Mesenchymal stem cell (in vitro differentiated cells and primary cell): ENCODE results near the gene PTGFRN.

Source experiments
- DNase-seq: peaks from one replicate; pipeline ENCODE4 v3.0.0-alpha.2; 2013
- H2AFZ ChIP-seq: one replicate; pipeline ENCODE4 v1.6.1; 2013; ENCODE audit warnings: low read depth, mild to moderate bottlenecking, control low read depth, inconsistent platforms, low read length, moderate library complexity
- H2AK5ac ChIP-seq: 2 replicates; pipeline ENCODE4 v1.6.1; 2013; ENCODE audit warnings: low read length, moderate library complexity, mild to moderate bottlenecking, inconsistent platforms; ENCODE audit not compliant: severe bottlenecking
- H2BK120ac ChIP-seq: one replicate; pipeline ENCODE4 v1.6.1; 2013; ENCODE audit warnings: low read depth, mild to moderate bottlenecking, inconsistent platforms, low read length, moderate library complexity
- H2BK12ac ChIP-seq, 2 experiments: one replicate each; pipeline ENCODE4 v1.6.1; 2013; ENCODE audit warnings: inconsistent platforms in 2 of 2, low read length in 2 of 2, mild to moderate bottlenecking in 2 of 2, moderate library complexity in 2 of 2, control low read depth in 1 of 2
- H2BK15ac ChIP-seq: one replicate; pipeline ENCODE4 v1.6.1; 2013; ENCODE audit warnings: mild to moderate bottlenecking, low read depth, inconsistent platforms; ENCODE audit not compliant: poor library complexity, severe bottlenecking
- H2BK5ac ChIP-seq: 2 replicates; pipeline ENCODE4 v1.6.1; 2013; ENCODE audit warnings: low read depth, mild to moderate bottlenecking, low read length, control low read depth, inconsistent platforms; ENCODE audit not compliant: poor library complexity, severe bottlenecking
- H3K14ac ChIP-seq, 2 experiments: one replicate each; pipeline ENCODE4 v1.6.1; 2013; ENCODE audit warnings: inconsistent platforms in 2 of 2, low read length in 2 of 2, control low read depth in 1 of 2, mild to moderate bottlenecking in 1 of 2, moderate library complexity in 1 of 2
- H3K18ac ChIP-seq, 2 experiments: one replicate each; pipeline ENCODE4 v1.6.1; 2013; ENCODE audit warnings: inconsistent platforms in 2 of 2, low read length in 2 of 2, control low read depth in 1 of 2, low read depth in 1 of 2, mild to moderate bottlenecking in 1 of 2
- H3K23ac ChIP-seq, 2 experiments: one replicate each; pipeline ENCODE4 v1.6.1; 2013; ENCODE audit warnings: inconsistent platforms in 2 of 2, low read length in 2 of 2, mild to moderate bottlenecking in 2 of 2, moderate library complexity in 2 of 2, control low read depth in 1 of 2
- H3K27ac ChIP-seq: 2 replicates; pipeline ENCODE4 v1.5.1; 2013; ENCODE audit warnings: mild to moderate bottlenecking, moderate library complexity, low read length, control low read depth, inconsistent platforms; ENCODE audit not compliant: poor library complexity, severe bottlenecking
- H3K27me3 ChIP-seq, 2 experiments: 2 replicates each; pipeline versions ENCODE4 v1.6.1 to v1.7.0; 2013; ENCODE audit warnings: low read length in 2 of 2, mild to moderate bottlenecking in 2 of 2, moderate library complexity in 2 of 2, control low read depth in 1 of 2, inconsistent platforms in 1 of 2; ENCODE audit not compliant: control insufficient read depth in 1 of 2, insufficient read depth in 1 of 2
- H3K36me3 ChIP-seq, 2 experiments: 2 replicates each; pipeline versions ENCODE4 v1.6.1 to v1.7.0; 2013; ENCODE audit warnings: low read length in 2 of 2, control low read depth in 1 of 2, inconsistent platforms in 1 of 2, low read depth in 1 of 2, mild to moderate bottlenecking in 1 of 2; ENCODE audit not compliant: insufficient read depth in 2 of 2, control insufficient read depth in 1 of 2
- H3K4ac ChIP-seq, 2 experiments: one replicate each; pipeline ENCODE4 v1.6.1; 2013; ENCODE audit warnings: inconsistent platforms in 2 of 2, low read length in 2 of 2, mild to moderate bottlenecking in 2 of 2, moderate library complexity in 2 of 2, control low read depth in 1 of 2, low read depth in 1 of 2
- H3K4me1 ChIP-seq: 2 replicates; pipeline ENCODE4 v1.6.1; 2013; ENCODE audit warnings: low read depth, low read length, control low read depth; ENCODE audit not compliant: control insufficient read depth, insufficient read depth
- H3K4me2 ChIP-seq: 2 replicates; pipeline ENCODE4 v1.6.1; 2013; ENCODE audit warnings: low read length, mild to moderate bottlenecking, inconsistent platforms; ENCODE audit not compliant: poor library complexity, severe bottlenecking
- H3K4me3 ChIP-seq, 2 experiments: 2 replicates each; pipeline versions ENCODE4 v1.5.1 to v1.7.0; 2013; ENCODE audit warnings: low read length in 2 of 2, mild to moderate bottlenecking in 2 of 2, control low read depth in 1 of 2, low read depth in 1 of 2; ENCODE audit not compliant: insufficient read depth in 1 of 2
- H3K79me1 ChIP-seq: replicated peaks from 2 replicates; pipeline ENCODE4 v1.6.1; 2013; ENCODE audit warnings: mild to moderate bottlenecking, control low read depth, low read length, inconsistent platforms; ENCODE audit not compliant: poor library complexity, severe bottlenecking
- H3K9ac ChIP-seq: 2 replicates; pipeline ENCODE4 v1.7.0; 2013; ENCODE audit warnings: mild to moderate bottlenecking, low read length, moderate library complexity
- H3K9me3 ChIP-seq: 2 replicates; pipeline ENCODE4 v1.7.0; 2013; ENCODE audit warnings: mild to moderate bottlenecking, low read length; ENCODE audit not compliant: control insufficient read depth
- H4K8ac ChIP-seq: one replicate; pipeline ENCODE4 v1.6.1; 2013; ENCODE audit warnings: inconsistent platforms, mild to moderate bottlenecking, low read length, moderate library complexity
- H4K91ac ChIP-seq: one replicate; pipeline ENCODE4 v1.6.1; 2013; ENCODE audit warnings: mild to moderate bottlenecking, low read length, inconsistent platforms
- WGBS: methylation state at CpG from one replicate; pipeline ENCODE4 v1.1.7; 2013; ENCODE audit warnings: mixed read lengths; 5-methylcytosine and 5-hydroxymethylcytosine counted together

The PTGFRN gene

GRCh38 chr1:116923421-116923820 lies 13.7 kb downstream of the PTGFRN start:
- H3K4me1 ChIP-seq: peaks cover 5% of the 10 kb centered on the region
- H3K14ac ChIP-seq: no peak overlapping the region
- no peak overlapping the region for H3K4ac ChIP-seq
- H2BK120ac ChIP-seq: no peak overlapping the region
- no peak overlapping the region for H2BK12ac ChIP-seq
- H2AFZ ChIP-seq: no peak overlapping the region
- no peaks in the 10 kb centered on the region for H3K36me3 ChIP-seq
- H3K9ac ChIP-seq: no peak overlapping the region
- no peak overlapping the region for H3K4me3 ChIP-seq
- WGBS: 83% methylated on average over 8 of the region's 8 CpGs
- no peak overlapping the region for H4K91ac ChIP-seq
- no peak overlapping the region for H3K23ac ChIP-seq
- no peak overlapping the region for H2BK5ac ChIP-seq
- no peaks in the 10 kb centered on the region for H3K9me3 ChIP-seq
- H3K27me3 ChIP-seq: no peaks in the 10 kb centered on the region
- no peak overlapping the region for H2AK5ac ChIP-seq
- H3K79me1 ChIP-seq: peaks cover 45% of the 10 kb centered on the region
- H3K4me2 ChIP-seq: no peak overlapping the region
- no peak overlapping the region for H3K18ac ChIP-seq
- no peak overlapping the region for H4K8ac ChIP-seq
- no peak overlapping the region for H3K27ac ChIP-seq
- DNase-seq: no peak
- H2BK15ac ChIP-seq: no peak overlapping the region

GRCh38 chr1:116927049-116927798 lies 17.5 kb downstream of the PTGFRN start:
- H3K18ac ChIP-seq: no peak overlapping the region
- WGBS: 100% methylated on average over 6 of the region's 6 CpGs

GRCh38 chr1:116929961-116930592 lies 20.4 kb downstream of the PTGFRN start:
- 90% methylated on average over 5 of the region's 5 CpGs for WGBS
- Histone ChIP-seq H2AK5ac (no peak overlapping the region), H2BK5ac (no peak overlapping the region), H3K14ac (no peak overlapping the region), H2BK120ac (no peak overlapping the region), H3K9ac (no peak overlapping the region), H3K4me1 (no peaks in the 10 kb centered on the region), H3K27ac (no peak overlapping the region), H2BK12ac (no peak overlapping the region), H4K8ac (no peak overlapping the region), H3K23ac (no peak overlapping the region), H3K4me2 (no peak overlapping the region), H3K4ac (no peak overlapping the region), H3K4me3 (no peak overlapping the region), H3K36me3 (peaks cover 3% of the 10 kb centered on the region in 2 experiments), H2AFZ (no peak overlapping the region), H3K79me1 (peaks cover 44% of the 10 kb centered on the region), H2BK15ac (no peak overlapping the region), H3K9me3 (no peaks in the 10 kb centered on the region), H3K18ac (no peak overlapping the region), H4K91ac (no peak overlapping the region), H3K27me3 (no peaks in the 10 kb centered on the region)
- DNase-seq: no peak

More at GRCh38 chr1:116927049-116927798, 17.5 kb downstream of the PTGFRN start:
- Histone ChIP-seq H3K9me3 (no peaks in the 10 kb centered on the region), H4K8ac (no peak overlapping the region), H3K4me2 (no peak overlapping the region), H2BK5ac (no peak overlapping the region), H3K9ac (no peak overlapping the region), H2BK15ac (no peak overlapping the region), H3K4ac (no peak overlapping the region), H3K79me1 (peaks cover 51% of the 10 kb centered on the region), H2BK120ac (no peak overlapping the region), H3K27ac (no peak overlapping the region), H2BK12ac (no peak overlapping the region), H2AFZ (no peak overlapping the region), H3K4me3 (no peak overlapping the region), H3K23ac (no peak overlapping the region), H3K27me3 (no peaks in the 10 kb centered on the region), H3K14ac (no peak overlapping the region), H2AK5ac (no peak overlapping the region), H4K91ac (no peak overlapping the region), H3K4me1 (no peaks in the 10 kb centered on the region), H3K36me3 (peaks cover 3% of the 10 kb centered on the region in 2 experiments)
- DNase-seq: no peak

- peaks cover 3% of the 10 kb centered on the region in 2 experiments for H3K36me3 ChIP-seq
- no peak overlapping the region for H3K23ac ChIP-seq
- H2AK5ac ChIP-seq: no peak overlapping the region
- no peak overlapping the region for H2BK12ac ChIP-seq
- H3K27me3 ChIP-seq: no peaks in the 10 kb centered on the region
- no peak overlapping the region for H2BK120ac ChIP-seq
- WGBS: 95% methylated on average over 6 of the region's 7 CpGs
- H3K4ac ChIP-seq: no peak overlapping the region
- H3K27ac ChIP-seq: no peak overlapping the region
- no peak for DNase-seq
- H2BK15ac ChIP-seq: no peak overlapping the region
- no peak overlapping the region for H3K9ac ChIP-seq
- no peak overlapping the region for H3K18ac ChIP-seq
- no peak overlapping the region for H3K14ac ChIP-seq
- H3K4me2 ChIP-seq: no peak overlapping the region
- H4K91ac ChIP-seq: no peak overlapping the region
- H4K8ac ChIP-seq: no peak overlapping the region
- H3K4me1 ChIP-seq: no peaks in the 10 kb centered on the region
- no peaks in the 10 kb centered on the region for H3K9me3 ChIP-seq
- H3K4me3 ChIP-seq: no peak overlapping the region
- peaks cover 42% of the 10 kb centered on the region for H3K79me1 ChIP-seq
- H2AFZ ChIP-seq: no peak overlapping the region
- H2BK5ac ChIP-seq: no peak overlapping the region
Measured at GRCh38 chr1:116931016-116931918, 21.6 kb downstream of the PTGFRN start.
